OCI-LY1 (cell line): ENCODE data around the gene NEUROD4.

Experiments
- EZH2 ChIP-seq: fragments of 200-600 bp; sonication (generic), shearing (Covaris generic); IDR thresholded peaks from 2 replicates; pipeline ENCODE4 v1.8.0; 2017; ENCODE audit warnings: borderline replicate concordance, mixed run types, mild to moderate bottlenecking, antibody characterized with exemption, low read length, moderate library complexity, mixed read lengths
- TF ChIP-seq, protein P1 (sequence below): fragments of 200-600 bp; sonication (generic), shearing (Covaris generic); IDR thresholded peaks from 2 replicates; pipeline ENCODE4 v1.5.1; 2017; ENCODE audit warnings: mild to moderate bottlenecking, antibody characterized with exemption, low read length, moderate library complexity, mixed read lengths

DNA sequence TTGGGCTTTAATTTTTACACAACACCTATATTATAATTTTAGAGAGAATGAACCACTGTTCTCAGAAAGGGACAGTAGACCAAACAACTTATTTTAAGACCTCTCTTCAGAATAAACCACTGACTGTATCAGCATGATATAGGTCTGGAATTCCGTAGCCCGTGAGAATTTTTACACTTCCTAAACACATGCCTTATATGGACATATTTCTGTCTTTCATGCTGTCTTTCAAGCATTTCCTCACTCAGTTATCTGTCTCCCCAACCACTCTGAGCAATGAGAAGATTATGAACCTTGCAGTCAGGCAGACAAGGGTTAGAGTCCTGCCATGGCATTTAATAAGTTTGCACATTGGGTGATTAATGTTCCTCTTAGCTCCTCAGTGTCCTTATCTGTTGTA lies 17.4 kb upstream of the NEUROD4 start:
- TF ChIP-seq, protein P1, sequence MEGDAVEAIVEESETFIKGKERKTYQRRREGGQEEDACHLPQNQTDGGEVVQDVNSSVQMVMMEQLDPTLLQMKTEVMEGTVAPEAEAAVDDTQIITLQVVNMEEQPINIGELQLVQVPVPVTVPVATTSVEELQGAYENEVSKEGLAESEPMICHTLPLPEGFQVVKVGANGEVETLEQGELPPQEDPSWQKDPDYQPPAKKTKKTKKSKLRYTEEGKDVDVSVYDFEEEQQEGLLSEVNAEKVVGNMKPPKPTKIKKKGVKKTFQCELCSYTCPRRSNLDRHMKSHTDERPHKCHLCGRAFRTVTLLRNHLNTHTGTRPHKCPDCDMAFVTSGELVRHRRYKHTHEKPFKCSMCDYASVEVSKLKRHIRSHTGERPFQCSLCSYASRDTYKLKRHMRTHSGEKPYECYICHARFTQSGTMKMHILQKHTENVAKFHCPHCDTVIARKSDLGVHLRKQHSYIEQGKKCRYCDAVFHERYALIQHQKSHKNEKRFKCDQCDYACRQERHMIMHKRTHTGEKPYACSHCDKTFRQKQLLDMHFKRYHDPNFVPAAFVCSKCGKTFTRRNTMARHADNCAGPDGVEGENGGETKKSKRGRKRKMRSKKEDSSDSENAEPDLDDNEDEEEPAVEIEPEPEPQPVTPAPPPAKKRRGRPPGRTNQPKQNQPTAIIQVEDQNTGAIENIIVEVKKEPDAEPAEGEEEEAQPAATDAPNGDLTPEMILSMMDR = no peak
- TF ChIP-seq EZH2 = no peak
